Neural cell (in vitro differentiated cells): ENCODE data around the gene TBC1D8.

Experiments used
- EP300 ChIP-seq: fragments of 450-650 bp; conservative IDR thresholded peaks from 2 replicates; pipeline ENCODE4 v1.6.1; 2014; ENCODE audit warnings: antibody characterized with exemption, mild to moderate bottlenecking, moderate library complexity; ENCODE audit not compliant: poor library complexity, severe bottlenecking
- EZH2 ChIP-seq: fragments of 200-600, 300-800 bp; shearing (Covaris generic), sonication (generic); IDR thresholded peaks from 2 replicates; pipeline ENCODE4 v1.6.1; 2014; ENCODE audit warnings: antibody characterized with exemption, low read length, borderline replicate concordance, mild to moderate bottlenecking; ENCODE audit not compliant: insufficient read depth, poor library complexity, severe bottlenecking
- POLR2AphosphoS5 ChIP-seq: IDR thresholded peaks from 2 replicates; pipeline ENCODE4 v1.6.1; 2012
- RAD21 ChIP-seq: fragments of 450-650 bp; conservative IDR thresholded peaks from 2 replicates; pipeline ENCODE4 v1.6.1; 2014; ENCODE audit warnings: antibody characterized with exemption, mild to moderate bottlenecking, moderate library complexity
- TF ChIP-seq, protein P1 (sequence below): fragments of 450-650 bp; IDR thresholded peaks from 2 replicates; pipeline ENCODE4 v1.5.1; 2014; ENCODE audit warnings: antibody characterized with exemption, mild to moderate bottlenecking, moderate library complexity; ENCODE audit not compliant: poor library complexity, severe bottlenecking
- TF ChIP-seq, protein P2 (sequence below): IDR thresholded peaks from 2 replicates; pipeline ENCODE4 v1.6.1; 2012; ENCODE audit warnings: borderline replicate concordance

DNA sequence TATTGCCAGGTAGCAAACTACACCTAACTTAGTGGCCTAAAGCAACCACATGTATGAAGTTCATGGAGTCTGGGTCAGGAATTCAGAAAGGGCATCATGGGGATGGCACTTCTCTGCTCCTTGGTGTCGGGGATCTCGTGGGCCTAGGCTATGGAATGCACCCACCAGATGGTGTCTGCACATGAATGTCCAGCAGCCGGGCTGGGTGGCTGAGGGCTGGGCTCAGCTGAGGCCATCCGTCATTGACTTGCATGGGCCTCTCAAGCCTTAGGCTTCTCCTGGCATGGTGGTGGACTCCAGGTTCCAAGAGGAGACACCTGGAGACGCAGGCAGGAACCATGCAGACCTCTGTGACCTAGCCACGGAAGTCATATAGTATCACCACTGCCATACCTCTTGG lies 175.1 kb downstream of the TBC1D8 start:
- TF ChIP-seq, protein P1, sequence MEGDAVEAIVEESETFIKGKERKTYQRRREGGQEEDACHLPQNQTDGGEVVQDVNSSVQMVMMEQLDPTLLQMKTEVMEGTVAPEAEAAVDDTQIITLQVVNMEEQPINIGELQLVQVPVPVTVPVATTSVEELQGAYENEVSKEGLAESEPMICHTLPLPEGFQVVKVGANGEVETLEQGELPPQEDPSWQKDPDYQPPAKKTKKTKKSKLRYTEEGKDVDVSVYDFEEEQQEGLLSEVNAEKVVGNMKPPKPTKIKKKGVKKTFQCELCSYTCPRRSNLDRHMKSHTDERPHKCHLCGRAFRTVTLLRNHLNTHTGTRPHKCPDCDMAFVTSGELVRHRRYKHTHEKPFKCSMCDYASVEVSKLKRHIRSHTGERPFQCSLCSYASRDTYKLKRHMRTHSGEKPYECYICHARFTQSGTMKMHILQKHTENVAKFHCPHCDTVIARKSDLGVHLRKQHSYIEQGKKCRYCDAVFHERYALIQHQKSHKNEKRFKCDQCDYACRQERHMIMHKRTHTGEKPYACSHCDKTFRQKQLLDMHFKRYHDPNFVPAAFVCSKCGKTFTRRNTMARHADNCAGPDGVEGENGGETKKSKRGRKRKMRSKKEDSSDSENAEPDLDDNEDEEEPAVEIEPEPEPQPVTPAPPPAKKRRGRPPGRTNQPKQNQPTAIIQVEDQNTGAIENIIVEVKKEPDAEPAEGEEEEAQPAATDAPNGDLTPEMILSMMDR = no peak
- TF ChIP-seq POLR2AphosphoS5 = no peak
- no peak for TF ChIP-seq EZH2
- no peak for TF ChIP-seq RAD21
- TF ChIP-seq, protein P2, sequence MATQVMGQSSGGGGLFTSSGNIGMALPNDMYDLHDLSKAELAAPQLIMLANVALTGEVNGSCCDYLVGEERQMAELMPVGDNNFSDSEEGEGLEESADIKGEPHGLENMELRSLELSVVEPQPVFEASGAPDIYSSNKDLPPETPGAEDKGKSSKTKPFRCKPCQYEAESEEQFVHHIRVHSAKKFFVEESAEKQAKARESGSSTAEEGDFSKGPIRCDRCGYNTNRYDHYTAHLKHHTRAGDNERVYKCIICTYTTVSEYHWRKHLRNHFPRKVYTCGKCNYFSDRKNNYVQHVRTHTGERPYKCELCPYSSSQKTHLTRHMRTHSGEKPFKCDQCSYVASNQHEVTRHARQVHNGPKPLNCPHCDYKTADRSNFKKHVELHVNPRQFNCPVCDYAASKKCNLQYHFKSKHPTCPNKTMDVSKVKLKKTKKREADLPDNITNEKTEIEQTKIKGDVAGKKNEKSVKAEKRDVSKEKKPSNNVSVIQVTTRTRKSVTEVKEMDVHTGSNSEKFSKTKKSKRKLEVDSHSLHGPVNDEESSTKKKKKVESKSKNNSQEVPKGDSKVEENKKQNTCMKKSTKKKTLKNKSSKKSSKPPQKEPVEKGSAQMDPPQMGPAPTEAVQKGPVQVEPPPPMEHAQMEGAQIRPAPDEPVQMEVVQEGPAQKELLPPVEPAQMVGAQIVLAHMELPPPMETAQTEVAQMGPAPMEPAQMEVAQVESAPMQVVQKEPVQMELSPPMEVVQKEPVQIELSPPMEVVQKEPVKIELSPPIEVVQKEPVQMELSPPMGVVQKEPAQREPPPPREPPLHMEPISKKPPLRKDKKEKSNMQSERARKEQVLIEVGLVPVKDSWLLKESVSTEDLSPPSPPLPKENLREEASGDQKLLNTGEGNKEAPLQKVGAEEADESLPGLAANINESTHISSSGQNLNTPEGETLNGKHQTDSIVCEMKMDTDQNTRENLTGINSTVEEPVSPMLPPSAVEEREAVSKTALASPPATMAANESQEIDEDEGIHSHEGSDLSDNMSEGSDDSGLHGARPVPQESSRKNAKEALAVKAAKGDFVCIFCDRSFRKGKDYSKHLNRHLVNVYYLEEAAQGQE = no peak
- TF ChIP-seq EP300 = no peak
